Right atrium auricular region (tissue), 2 donors: Measurements from ENCODE around the gene PAIP1. TPM values are rescaled to one million over a fixed set of nuclear protein-coding genes. Genes with fewer than 3 reads are reported as not detected.
"Not testable (repeated sequence)": the region's sequence is repeated elsewhere in the genome, so short reads cannot be mapped to it uniquely, and the experiment has no call there.

Experiments used
- DNase-seq: peaks from one replicate; pipeline ENCODE4 v3.0.0-alpha.2; 2019; ENCODE audit warnings: low spot score
- H3K27ac ChIP-seq, 2 donors: fragments of 200-600 bp; sonication (generic); 1 replicate in 1 of 2; 2 replicates in 1 of 2; pipeline ENCODE4 v1.5.1; 2016 to 2019
- H3K27me3 ChIP-seq, 2 donors: fragments of 200-600 bp; sonication (generic); one replicate each; pipeline versions ENCODE4 v1.5.1 to v1.6.0; 2017 to 2019
- H3K36me3 ChIP-seq: fragments of 200-600 bp; sonication (generic); one replicate; pipeline ENCODE4 v1.5.1; 2016
- H3K4me1 ChIP-seq, 2 donors: fragments of 200-600 bp; sonication (generic); one replicate each; pipeline versions ENCODE4 v1.5.1 to v1.6.0; 2017 to 2019
- H3K4me3 ChIP-seq, 2 donors: fragments of 200-600 bp; sonication (generic); 1 replicate in 1 of 2; 2 replicates in 1 of 2; pipeline ENCODE4 v1.5.1; 2017 to 2019; ENCODE audit warnings: mild to moderate bottlenecking in 1 of 2, moderate library complexity in 1 of 2
- H3K9me3 ChIP-seq, 2 donors: fragments of 200-600 bp; sonication (generic); one replicate each; pipeline ENCODE4 v1.5.1; 2019
- total RNA-seq, 2 donors: library from RNA; depleted of rRNA; stranded (reverse); fragments of >200 nt; gene quantifications; one replicate each; pipeline ENCODE4 v1.1.0, GENCODE V29; 2016
- TF ChIP-seq, protein P1 (sequence below), 2 donors: fragments of 200-600 bp; sonication (generic); IDR thresholded peaks; one replicate each; pipeline ENCODE4 v1.5.1; 2019; ENCODE audit warnings: antibody characterized with exemption in 2 of 2

PAIP1 gene
- total RNA-seq, 2 donors from 2014 or later: 68.0 to 80.3 TPM

DNA sequence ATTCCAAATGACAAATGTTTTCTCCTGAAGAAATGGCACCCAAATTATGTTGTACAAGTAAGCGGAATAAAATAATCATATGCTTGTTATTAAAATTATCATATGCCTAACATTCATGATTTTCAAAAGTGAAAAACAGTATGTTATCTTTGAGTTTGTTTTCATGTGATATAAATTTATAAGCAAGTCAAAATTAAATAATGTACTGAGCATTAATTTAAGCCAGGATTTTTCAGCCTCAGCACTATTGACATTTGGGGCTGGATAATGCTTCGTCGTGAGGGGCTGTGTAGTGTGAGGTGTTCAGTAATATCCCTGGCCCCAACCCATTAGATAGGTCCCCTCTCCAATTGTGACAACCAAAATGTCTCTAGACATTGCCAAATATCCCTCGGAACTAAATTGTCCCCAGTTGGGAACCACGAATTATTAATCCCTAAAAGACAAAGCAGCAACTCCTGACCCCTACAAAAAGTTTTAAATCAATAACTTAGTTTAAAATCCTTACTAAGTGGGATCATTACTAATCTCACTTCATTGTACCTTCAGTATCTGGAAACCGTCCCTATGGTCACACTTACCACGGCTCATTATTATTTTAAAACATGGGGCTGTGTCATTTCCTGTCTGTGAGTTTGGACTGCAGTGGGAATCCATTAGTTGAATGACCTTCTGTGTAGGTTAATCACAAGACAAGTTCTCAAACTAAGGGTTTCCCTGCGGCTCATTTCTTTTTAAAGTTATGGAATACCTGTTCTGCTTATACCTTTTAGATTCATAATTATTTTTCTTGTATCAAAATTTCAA is 44.8 kb upstream of the PAIP1 start:
- peaks cover 0 to 18% of the 10 kb centered on the region in 2 donors for H3K4me1 ChIP-seq
- H3K4me3 ChIP-seq: peak overlapping the region; percentile 81 to 92
- peak overlapping the region; percentile 97 for H3K27ac ChIP-seq
- no peak for DNase-seq
- H3K36me3 ChIP-seq: no peaks in the 10 kb centered on the region
- TF ChIP-seq, protein P1, sequence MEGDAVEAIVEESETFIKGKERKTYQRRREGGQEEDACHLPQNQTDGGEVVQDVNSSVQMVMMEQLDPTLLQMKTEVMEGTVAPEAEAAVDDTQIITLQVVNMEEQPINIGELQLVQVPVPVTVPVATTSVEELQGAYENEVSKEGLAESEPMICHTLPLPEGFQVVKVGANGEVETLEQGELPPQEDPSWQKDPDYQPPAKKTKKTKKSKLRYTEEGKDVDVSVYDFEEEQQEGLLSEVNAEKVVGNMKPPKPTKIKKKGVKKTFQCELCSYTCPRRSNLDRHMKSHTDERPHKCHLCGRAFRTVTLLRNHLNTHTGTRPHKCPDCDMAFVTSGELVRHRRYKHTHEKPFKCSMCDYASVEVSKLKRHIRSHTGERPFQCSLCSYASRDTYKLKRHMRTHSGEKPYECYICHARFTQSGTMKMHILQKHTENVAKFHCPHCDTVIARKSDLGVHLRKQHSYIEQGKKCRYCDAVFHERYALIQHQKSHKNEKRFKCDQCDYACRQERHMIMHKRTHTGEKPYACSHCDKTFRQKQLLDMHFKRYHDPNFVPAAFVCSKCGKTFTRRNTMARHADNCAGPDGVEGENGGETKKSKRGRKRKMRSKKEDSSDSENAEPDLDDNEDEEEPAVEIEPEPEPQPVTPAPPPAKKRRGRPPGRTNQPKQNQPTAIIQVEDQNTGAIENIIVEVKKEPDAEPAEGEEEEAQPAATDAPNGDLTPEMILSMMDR (IDR thresholded peaks at IDR 0.05): no peak
- no peaks in the 10 kb centered on the region for H3K27me3 ChIP-seq
- H3K9me3 ChIP-seq: no peaks in the 10 kb centered on the region

DNA sequence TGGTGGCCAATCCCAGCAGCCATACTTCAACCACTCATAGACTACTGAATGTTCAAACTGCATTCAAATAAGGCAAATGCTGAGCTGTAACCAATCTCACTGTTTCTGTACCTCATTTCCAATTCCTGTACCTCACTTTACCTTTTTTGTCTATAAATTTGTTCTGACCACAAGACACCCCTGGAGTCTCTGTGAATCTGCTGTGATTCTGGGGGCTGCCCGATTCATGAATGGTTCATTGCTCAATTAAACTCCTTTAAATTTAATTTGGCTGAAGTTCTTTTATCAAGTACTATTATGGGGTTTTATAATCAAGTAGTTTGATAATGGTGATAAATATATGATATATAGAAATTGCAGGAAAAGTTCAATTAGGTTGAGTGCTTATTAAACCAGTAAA is 42.0 kb upstream of the PAIP1 start:
- not testable (repeated sequence) for H3K27me3 ChIP-seq, H3K36me3 ChIP-seq, H3K27ac ChIP-seq, H3K4me3 ChIP-seq, H3K9me3 ChIP-seq, DNase-seq
- peaks cover 0 to 12% of the 10 kb centered on the region in 2 donors for H3K4me1 ChIP-seq

DNA sequence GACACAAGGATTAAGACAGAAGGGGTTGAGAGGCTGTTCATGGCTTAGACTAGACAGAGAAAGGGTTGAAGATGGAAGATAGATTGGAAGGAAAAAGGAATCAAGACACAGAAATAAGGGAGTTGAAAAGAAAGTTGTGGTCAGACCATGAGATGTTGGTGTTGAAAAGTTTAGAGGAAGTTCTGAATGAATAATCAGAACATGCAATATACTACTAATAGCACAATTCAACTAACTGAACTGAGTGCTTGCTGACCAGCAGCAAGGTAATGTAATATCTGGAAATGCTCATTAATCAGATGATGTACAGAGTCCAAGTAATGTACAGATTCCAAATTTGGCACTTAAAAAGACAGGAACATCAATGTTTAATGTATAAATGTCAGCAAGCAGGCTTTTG is 35.5 kb upstream of the PAIP1 start:
- TF ChIP-seq, protein P1 (IDR thresholded peaks at IDR 0.05): no peak
- Histone ChIP-seq H3K4me1 (no peaks in the 10 kb centered on the region), H3K9me3 (no peaks in the 10 kb centered on the region), H3K27ac (no peak overlapping the region), H3K27me3 (no peaks in the 10 kb centered on the region), H3K4me3 (no peak overlapping the region), H3K36me3 (no peaks in the 10 kb centered on the region)
- DNase-seq: no peak

DNA sequence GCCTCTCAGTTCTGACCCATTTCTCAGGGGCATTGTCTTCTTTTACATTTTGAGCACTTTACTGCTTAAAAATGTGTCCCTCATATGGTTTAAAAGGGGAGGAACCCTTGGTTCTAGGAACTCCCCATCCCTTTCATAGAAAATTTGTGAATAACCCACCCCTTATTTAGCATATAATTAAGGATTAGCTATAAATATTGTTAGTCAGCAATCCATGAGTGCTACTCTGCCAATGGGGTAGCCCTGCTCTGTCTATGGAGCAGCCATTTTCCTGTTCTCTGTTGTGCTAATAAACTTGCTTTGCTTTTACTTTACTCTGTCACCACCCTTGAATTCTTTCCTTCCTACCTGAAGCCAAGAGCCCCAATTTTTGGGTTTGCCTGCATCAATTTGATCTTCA is 33.8 kb upstream of the PAIP1 start:
- H3K36me3 ChIP-seq: no peaks in the 10 kb centered on the region
- TF ChIP-seq, protein P1 (IDR thresholded peaks at IDR 0.05): no peak
- no peak for DNase-seq
- no peak overlapping the region for H3K4me3 ChIP-seq
- H3K27ac ChIP-seq: no peak overlapping the region
- no peaks in the 10 kb centered on the region for H3K9me3 ChIP-seq
- H3K4me1 ChIP-seq: no peaks in the 10 kb centered on the region
- H3K27me3 ChIP-seq: no peaks in the 10 kb centered on the region

DNA sequence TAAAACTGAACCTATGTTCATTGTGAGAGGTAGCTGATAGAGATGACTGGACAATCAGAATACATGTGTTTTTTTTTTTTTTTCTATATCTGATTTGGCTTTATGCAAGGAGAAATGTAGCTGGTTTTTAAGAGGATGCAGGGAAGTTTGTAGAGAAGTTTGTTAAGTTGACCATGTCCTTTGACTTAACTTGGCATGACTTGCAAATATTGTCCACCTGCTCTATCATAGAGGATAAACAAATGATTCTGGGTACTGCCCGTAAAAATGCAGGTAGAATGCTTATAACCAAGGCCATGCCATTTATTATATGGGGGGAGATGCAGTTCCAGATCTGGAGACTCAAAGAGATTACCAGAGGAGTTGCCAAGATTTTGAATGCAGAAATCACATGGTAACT is 32.4 kb upstream of the PAIP1 start:
- no peaks in the 10 kb centered on the region for H3K9me3 ChIP-seq
- H3K4me3 ChIP-seq: no peak overlapping the region
- H3K27ac ChIP-seq: no peak overlapping the region
- no peak for DNase-seq
- TF ChIP-seq, protein P1 (IDR thresholded peaks at IDR 0.05): no peak
- H3K4me1 ChIP-seq: no peaks in the 10 kb centered on the region
- H3K36me3 ChIP-seq: no peaks in the 10 kb centered on the region
- H3K27me3 ChIP-seq: no peaks in the 10 kb centered on the region

DNA sequence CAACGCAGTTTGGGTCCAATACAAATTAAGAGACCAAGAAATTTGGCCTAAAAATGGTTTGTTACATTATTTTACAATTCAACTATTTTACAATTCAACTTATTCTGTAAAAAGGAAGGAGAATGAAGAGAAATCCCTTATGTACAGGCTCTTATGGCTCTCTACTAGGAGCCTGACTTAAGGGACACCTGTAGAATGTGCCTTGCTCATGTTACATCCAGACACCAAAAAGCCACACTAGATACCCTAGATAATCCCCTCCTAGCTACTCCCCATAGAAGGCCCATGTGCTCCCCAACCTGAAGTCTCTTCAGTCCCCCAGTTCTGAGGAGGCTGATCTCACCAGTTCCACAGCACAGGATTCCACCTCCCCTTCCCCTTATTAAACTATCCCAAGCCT is 32.0 kb upstream of the PAIP1 start:
- TF ChIP-seq, protein P1 (IDR thresholded peaks at IDR 0.05): no peak
- Histone ChIP-seq H3K36me3 (no peaks in the 10 kb centered on the region), H3K27ac (no peak overlapping the region), H3K9me3 (no peaks in the 10 kb centered on the region), H3K27me3 (no peaks in the 10 kb centered on the region), H3K4me3 (no peak overlapping the region), H3K4me1 (no peaks in the 10 kb centered on the region)
- DNase-seq: no peak
